GM18520 (cell line): ENCODE data around the gene HCAR3.

Experiments
- ATAC-seq: cut with Tn5 transposase; IDR thresholded peaks from one replicate; pipeline ENCODE4 v1.9.1; 2021; ENCODE audit not compliant: unreplicated experiment

The HCAR3 gene

DNA sequence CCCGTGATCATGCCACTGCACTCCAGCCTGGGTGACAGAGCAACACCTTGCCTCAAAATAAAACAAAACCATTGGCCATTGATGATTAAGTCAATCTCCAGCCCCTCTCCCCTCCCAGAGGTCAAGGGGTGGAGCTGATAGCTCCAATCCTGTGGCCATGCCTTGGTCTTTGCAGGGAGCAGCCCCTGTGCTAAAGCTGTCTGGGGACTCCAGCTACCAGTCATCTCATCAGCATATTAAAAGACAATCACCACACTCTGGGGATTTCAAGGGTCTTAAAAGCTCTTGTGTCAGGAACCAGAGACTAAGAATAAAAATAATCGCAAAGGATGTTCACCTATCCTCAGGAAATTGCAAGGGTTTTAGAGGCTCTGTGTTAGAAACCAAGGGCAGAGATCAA, 44.1 kb downstream of the HCAR3 start:
- ATAC-seq = no peak

DNA sequence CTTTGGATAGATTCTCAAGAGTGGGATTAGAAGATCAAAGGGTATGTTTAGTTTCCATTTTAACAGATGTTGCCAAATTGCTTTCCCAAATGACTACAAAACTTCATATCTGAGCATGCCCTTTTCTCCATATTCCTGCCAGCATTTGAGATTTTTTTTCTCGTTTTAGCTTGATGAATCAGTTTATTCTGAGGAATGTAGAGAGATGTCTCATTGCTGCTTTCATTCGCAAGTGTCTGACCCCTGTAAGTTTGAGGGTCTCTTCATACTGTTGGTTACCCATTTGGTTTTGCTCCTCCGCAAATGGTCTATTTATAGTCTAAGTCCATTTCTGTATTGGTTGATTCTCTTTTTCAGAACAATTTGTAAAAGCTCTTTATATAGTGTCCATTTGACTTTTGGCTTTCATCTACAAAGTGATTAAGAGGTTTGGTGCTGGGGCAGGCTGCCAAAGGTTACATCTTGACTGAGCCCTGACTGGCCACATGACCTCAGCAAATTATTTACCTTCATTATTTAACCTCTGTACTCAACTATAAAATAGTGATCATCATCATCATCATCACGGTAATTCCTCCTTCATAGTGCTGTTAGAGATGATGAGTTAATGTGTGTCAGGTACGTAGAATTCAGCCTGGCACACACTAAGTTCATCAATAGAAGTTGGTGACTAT, 47.1 kb downstream of the HCAR3 start:
- no peak for ATAC-seq

DNA sequence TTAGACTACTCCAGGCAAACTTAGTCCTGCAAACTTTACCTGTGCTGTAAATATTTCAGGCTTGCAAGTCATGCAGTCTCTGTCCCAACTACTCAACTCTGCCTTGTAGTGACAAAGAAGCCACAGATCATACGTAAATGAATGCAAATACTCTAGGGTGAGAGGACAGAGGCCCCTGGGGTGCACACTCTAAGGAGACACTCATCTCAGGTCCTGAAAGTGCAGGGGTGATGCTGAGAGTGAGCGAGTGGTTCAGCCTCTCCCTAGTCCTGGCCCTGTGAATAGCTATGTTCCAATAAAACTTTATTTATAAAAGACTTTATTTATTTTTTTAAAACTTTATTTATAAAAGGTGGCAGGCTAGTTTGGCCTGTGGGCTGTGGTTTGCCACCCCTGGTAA, 48.3 kb downstream of the HCAR3 start:
- ATAC-seq = no peak

DNA sequence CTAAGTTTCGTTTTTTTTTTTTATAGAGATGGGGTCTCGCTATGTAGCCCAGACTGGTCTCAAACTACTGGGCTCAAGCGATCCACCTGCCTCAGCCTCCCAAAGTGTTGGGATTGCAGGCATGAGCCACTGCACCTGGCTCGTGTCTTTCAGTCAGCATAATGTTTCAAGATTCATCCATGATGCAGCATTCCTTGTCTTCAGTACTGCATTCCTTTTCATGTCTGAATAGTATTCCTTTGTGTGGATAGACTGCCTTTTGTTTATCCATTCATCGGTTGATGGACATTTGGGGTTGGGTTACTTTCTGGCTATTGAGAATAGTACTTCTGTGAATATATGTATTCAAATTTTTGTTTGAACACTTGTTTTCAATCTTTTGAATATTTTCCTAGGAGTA, 50.9 kb downstream of the HCAR3 start:
- ATAC-seq = no peak

DNA sequence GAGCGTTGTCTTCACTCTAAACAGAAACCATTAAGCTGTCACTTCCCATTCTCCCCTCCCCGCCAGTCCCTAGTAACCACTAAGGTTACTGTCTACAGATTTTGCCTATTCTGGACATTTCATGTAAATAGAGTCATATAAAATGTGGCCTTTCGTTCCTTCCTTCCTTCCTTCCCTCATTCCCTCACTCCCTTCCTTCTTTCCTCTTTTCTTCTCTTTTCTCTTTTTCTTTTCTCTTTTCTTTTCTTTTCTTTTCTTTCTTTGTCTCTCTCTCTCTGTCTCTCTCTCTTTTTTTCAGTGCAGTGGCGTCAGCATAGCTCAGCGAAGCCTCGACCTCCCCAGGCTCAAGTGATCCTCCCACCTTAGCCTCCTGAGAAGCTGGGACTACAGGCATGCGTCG, 51.3 kb downstream of the HCAR3 start:
- no peak for ATAC-seq
